ENCODE results near the gene ATP2A1. TPM values are rescaled to one million over a fixed set of nuclear protein-coding genes. Genes with fewer than 3 reads are reported as not detected.

ATP2A1 gene
- total RNA-seq, 1 experiment from 2014 or later, result 10.3 TPM

DNA sequence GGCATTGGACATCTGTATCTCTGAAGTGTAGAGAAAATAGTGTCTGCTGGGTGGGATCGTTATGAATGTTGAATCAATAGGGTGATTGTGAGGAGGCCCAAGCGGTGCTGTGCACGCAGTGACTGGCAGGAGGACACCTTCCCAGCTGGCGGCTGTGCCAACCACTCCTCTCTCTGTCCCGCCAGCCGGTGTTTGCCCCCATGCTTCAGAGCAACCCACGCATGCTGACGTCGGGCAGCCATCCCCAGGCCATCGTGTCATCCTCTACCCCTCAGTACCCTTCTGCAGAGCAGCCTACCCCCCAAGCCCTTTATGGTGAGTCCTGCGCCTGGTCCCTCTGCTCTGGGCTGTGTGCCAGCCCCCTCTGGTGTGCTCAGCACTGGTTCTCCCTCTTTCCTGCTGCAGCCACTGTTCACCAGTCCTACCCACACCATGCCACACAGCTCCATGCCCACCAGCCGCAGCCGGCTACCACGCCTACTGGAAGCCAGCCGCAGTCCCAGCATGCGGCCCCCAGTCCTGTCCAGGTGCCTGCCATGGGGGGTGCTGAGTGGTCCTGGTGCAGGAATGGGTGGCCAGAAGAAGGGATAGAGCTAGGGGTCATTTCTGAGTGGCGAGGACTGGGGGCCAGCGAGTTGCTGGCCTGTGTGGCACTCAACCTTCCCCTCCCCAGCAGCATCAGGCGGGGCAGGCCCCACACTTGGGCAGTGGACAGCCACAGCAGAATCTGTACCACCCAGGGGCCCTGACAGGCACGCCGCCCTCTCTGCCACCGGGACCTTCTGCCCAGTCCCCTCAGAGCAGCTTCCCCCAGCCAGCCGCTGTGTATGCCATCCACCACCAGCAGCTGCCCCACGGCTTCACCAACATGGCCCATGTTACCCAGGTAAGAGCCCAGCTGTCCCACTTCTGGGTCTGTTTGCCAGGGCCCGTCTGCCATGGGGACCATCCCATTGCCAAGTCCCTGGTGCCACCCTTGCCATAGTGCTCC lies 43.1 kb upstream of the ATP2A1 start:
- CTCF ChIA-PET, result no interaction called here
- POLR2A ChIA-PET, result no interaction called here
- BruUV-seq (replicated peaks), result no TSS peak

DNA sequence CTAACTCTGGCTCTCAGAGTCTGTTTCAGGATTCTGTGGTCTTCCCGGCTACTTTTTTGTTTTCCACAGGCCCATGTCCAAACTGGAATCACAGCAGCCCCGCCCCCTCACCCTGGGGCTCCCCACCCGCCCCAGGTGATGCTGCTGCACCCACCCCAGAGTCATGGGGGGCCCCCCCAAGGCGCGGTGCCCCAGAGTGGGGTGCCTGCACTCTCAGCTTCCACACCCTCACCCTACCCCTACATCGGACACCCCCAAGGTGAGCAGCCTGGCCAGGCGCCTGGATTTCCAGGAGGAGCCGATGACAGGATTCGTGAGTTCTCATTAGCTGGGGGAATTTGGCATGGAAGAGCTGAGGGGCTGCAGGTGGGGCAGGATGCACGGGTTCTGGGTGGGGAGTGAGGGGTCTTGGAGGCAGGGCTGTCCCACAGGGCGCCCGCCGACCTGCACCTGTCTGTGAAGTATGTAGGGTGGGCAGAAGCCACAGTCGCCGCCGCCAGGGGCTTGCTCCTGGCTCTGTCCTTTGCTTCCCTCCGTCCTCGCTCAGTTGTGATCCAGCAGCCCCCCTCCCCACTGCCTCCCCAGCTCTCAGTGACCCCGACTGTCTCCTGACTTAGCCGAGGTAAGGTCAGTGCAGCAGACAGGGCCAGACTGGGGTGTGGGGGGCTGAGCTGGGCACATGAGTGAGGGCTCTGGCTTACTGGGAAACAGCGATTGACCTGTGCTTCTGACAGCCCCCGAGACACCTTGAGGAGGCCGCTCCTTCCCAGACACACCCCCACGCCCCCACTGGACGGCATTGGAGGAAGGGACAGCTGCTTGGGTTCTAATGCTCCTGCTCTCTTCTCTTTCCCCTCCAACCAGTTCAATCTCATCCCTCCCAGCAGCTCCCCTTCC lies 42.2 kb upstream of the ATP2A1 start:
- Histone ChIP-seq H3K79me2 (ENCODE audit: insufficient read depth, low read length) (peaks cover 28% of the 10 kb centered on the region), H2AFZ (ENCODE audit: low read depth, low read length, poor library complexity, severe bottlenecking) (no peak overlapping the region), H3K27ac (ENCODE audit: low read depth, low read length) (no peak overlapping the region), H4K20me1 (ENCODE audit: insufficient read depth) (no peaks in the 10 kb centered on the region), H3K36me3 (ENCODE audit: control insufficient read depth in 1 of 2, insufficient read depth in 2 of 2, low read length in 2 of 2) (peaks cover 53 to 55% of the 10 kb centered on the region in 2 experiments), H3K4me1 (ENCODE audit: control insufficient read depth in 1 of 2, insufficient read depth in 2 of 2, low read length in 2 of 2) (no peaks in the 10 kb centered on the region), H3K4me3 (replicated peaks in 1 of 2; ENCODE audit: low read depth in 1 of 2, low read length in 2 of 2) (no peak overlapping the region), H3K9me2 (ENCODE audit: insufficient read depth) (no peaks in the 10 kb centered on the region), H3K4me2 (ENCODE audit: low read length) (no peak overlapping the region), H3K9me3 (ENCODE audit: control insufficient read depth in 1 of 2, insufficient read depth in 1 of 2, low read depth in 1 of 2, low read length in 2 of 2) (no peaks in the 10 kb centered on the region), H3K9ac (ENCODE audit: low read length) (no peak overlapping the region), H3K27me3 (ENCODE audit: insufficient read depth, low read length) (no peaks in the 10 kb centered on the region)
- ATAC-seq (peak; percentile 30; the same call in 1 of the 2 replicates), DNase-seq (ENCODE audit: low read depth, low spot score) (no peak)
- ChIA-PET POLR2A (interaction anchor here (1.0 kb wide), 1 partner anchor 9 kb away, joined by 4 read pairs; the partner anchor contains the start of gene TUFM), RAD21 (ENCODE audit: low non-redundant PET in 1 of 2, low total read pairs in 2 of 2, uncharacterized antibody in 2 of 2, unreplicated experiment in 2 of 2) (no interaction called here), CTCF (no interaction called here)
- BruUV-seq (replicated peaks), result no TSS peak
- intact Hi-C loops (cut with micrococcal nuclease), result no loop called here
- no peak for TF ChIP-seq JUND (IDR thresholded peaks at IDR 0.05)
- no peak for TF ChIP-seq EGR1 (IDR thresholded peaks at IDR 0.05; ENCODE audit: low read depth)
- TF ChIP-seq CBX3 (IDR thresholded peaks at IDR 0.05; ENCODE audit: low read depth), result no peak
- TF ChIP-seq, protein P1, sequence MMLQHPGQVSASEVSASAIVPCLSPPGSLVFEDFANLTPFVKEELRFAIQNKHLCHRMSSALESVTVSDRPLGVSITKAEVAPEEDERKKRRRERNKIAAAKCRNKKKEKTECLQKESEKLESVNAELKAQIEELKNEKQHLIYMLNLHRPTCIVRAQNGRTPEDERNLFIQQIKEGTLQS (IDR thresholded peaks at IDR 0.05), result no peak
- TF ChIP-seq SP1 (IDR thresholded peaks at IDR 0.05; ENCODE audit: low read depth), result no peak
- TF ChIP-seq SRF (IDR thresholded peaks at IDR 0.05; ENCODE audit: low read depth), result no peak
- no peak for TF ChIP-seq YY1 (IDR thresholded peaks at IDR 0.05; ENCODE audit: extremely low read depth, insufficient replicate concordance, low read depth, low read length)
- TF ChIP-seq POLR2A (IDR thresholded peaks at IDR 0.05; ENCODE audit: borderline replicate concordance, extremely low read depth, insufficient read depth, insufficient read length), result no peak
- no peak for TF ChIP-seq TCF7L2 (IDR thresholded peaks at IDR 0.05; ENCODE audit: borderline replicate concordance, extremely low read depth, insufficient read depth, insufficient read length)
- TF ChIP-seq ELF1 (IDR thresholded peaks at IDR 0.05; ENCODE audit: borderline replicate concordance, low read depth), result no peak

More for the DNA sequence above, 43.1 kb upstream of the ATP2A1 start:
- no peak overlapping the region for H3K4me2 ChIP-seq (ENCODE audit: low read length)
- intact Hi-C loops (cut with micrococcal nuclease), result no loop called here
- no peaks in the 10 kb centered on the region for H3K9me3 ChIP-seq (ENCODE audit: control insufficient read depth in 1 of 2, insufficient read depth in 1 of 2, low read depth in 1 of 2, low read length in 2 of 2)
- H3K36me3 ChIP-seq (ENCODE audit: control insufficient read depth in 1 of 2, insufficient read depth in 2 of 2, low read length in 2 of 2), result peaks cover 62 to 65% of the 10 kb centered on the region in 2 experiments
- TF ChIP-seq FOSL1 (IDR thresholded peaks at IDR 0.05; ENCODE audit: low read depth) (no peak), CEBPB (IDR thresholded peaks at IDR 0.05; ENCODE audit: low read depth) (no peak), EZH2phosphoT487 (IDR thresholded peaks at IDR 0.05; ENCODE audit: borderline replicate concordance) (no peak), YY1 (IDR thresholded peaks at IDR 0.05; ENCODE audit: extremely low read depth, insufficient replicate concordance, low read depth, low read length) (no peak), SRF (IDR thresholded peaks at IDR 0.05; ENCODE audit: low read depth) (no peak), JUND (IDR thresholded peaks at IDR 0.05) (no peak)
- no peak overlapping the region for H3K4me3 ChIP-seq (replicated peaks in 1 of 2; ENCODE audit: low read depth in 1 of 2, low read length in 2 of 2)
- H3K27ac ChIP-seq (ENCODE audit: low read depth, low read length), result no peak overlapping the region; the same call in 1 of the 2 replicates
- no peaks in the 10 kb centered on the region for H3K27me3 ChIP-seq (ENCODE audit: insufficient read depth, low read length)
- RAD21 ChIA-PET (ENCODE audit: low non-redundant PET in 1 of 2, low total read pairs in 2 of 2, uncharacterized antibody in 2 of 2, unreplicated experiment in 2 of 2), result no interaction called here
- DNase-seq (ENCODE audit: low read depth, low spot score) (no peak), ATAC-seq (no peak)
- no peak overlapping the region for H2AFZ ChIP-seq (ENCODE audit: low read depth, low read length, poor library complexity, severe bottlenecking)
- H3K79me2 ChIP-seq (ENCODE audit: insufficient read depth, low read length), result peaks cover 37% of the 10 kb centered on the region
- H3K9ac ChIP-seq (ENCODE audit: low read length), result no peak overlapping the region
- 0 out of 2 replicates have a peak, but pooled peaks cover 2% of the 10 kb centered on the region for H4K20me1 ChIP-seq (ENCODE audit: insufficient read depth)
- H3K4me1 ChIP-seq (ENCODE audit: control insufficient read depth in 1 of 2, insufficient read depth in 2 of 2, low read length in 2 of 2), result no peaks in the 10 kb centered on the region
- no peaks in the 10 kb centered on the region for H3K9me2 ChIP-seq (ENCODE audit: insufficient read depth)

Measured in HCT116 (cell line).